Dendritic cell treated with granulocyte-macrophage colony-stimulating factor and Interleukin-4, amounts not matched to agents 40 ng/mL and 50 ng/mL, for 4 days (primary cell): ENCODE results near the gene SHOX.

Experiments
- H3K27ac Mint-ChIP-seq: one replicate; pipeline ENCODE4 v1.8.0; 2022; ENCODE audit warnings: mild to moderate bottlenecking, mixed read lengths
- H3K27me3 Mint-ChIP-seq: one replicate; pipeline ENCODE4 v1.8.0; 2022; ENCODE audit warnings: mild to moderate bottlenecking, mixed read lengths
- H3K36me3 Mint-ChIP-seq: one replicate; pipeline ENCODE4 v1.8.0; 2022; ENCODE audit warnings: low read depth, mixed read lengths
- H3K4me1 Mint-ChIP-seq: one replicate; pipeline ENCODE4 v1.8.0; 2022; ENCODE audit warnings: low read depth, mixed read lengths
- H3K4me3 Mint-ChIP-seq: one replicate; pipeline ENCODE4 v1.8.0; 2022; ENCODE audit warnings: mild to moderate bottlenecking, moderate library complexity, mixed read lengths
- H3K9me3 Mint-ChIP-seq: one replicate; pipeline ENCODE4 v1.8.0; 2022; ENCODE audit warnings: mixed read lengths
- intact Hi-C: fragments of 100-400 bp; cut with micrococcal nuclease; formaldehyde crosslinking; loops from one replicate; pipeline ENCODE4 v1.15.0; 2022

The SHOX gene

DNA sequence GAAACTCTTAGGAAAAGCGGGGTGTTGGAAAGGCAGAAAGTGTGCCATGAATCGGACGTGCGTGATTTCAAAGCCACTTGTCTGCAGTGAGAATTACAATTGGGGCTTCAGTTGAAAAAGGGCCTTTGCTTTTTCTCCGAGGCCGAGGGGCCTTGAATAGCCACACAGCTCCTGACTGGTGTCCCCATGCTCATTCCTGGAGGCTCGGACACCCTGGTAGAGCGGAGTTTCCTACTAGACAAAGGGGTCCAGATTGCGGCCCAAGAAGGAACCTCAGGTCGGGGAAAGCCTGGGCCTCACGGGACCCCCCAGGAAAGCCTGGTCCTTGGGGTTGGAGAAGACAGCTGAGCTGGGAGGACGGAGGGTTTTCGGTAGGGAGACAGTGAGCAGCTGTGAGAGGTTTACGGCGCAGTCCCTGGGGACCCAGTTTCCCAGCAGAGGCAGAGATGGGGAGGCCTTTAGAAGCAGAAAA is 3.0 kb upstream of the SHOX start:
- H3K27ac Mint-ChIP-seq, result no peak overlapping the region
- no peaks in the 10 kb centered on the region for H3K36me3 Mint-ChIP-seq
- H3K27me3 Mint-ChIP-seq, result peaks cover 81% of the 10 kb centered on the region
- no peaks in the 10 kb centered on the region for H3K4me1 Mint-ChIP-seq
- H3K9me3 Mint-ChIP-seq, result no peaks in the 10 kb centered on the region
- no peak overlapping the region for H3K4me3 Mint-ChIP-seq
- intact Hi-C loops, result no loop called here

GRCh38 chrX:627995-628394 is 2.6 kb upstream of the SHOX start:
- no peaks in the 10 kb centered on the region for H3K9me3 Mint-ChIP-seq
- no peaks in the 10 kb centered on the region for H3K4me1 Mint-ChIP-seq
- H3K4me3 Mint-ChIP-seq, result no peak overlapping the region
- H3K27me3 Mint-ChIP-seq, result peaks cover 81% of the 10 kb centered on the region
- no peaks in the 10 kb centered on the region for H3K36me3 Mint-ChIP-seq
- no peak overlapping the region for H3K27ac Mint-ChIP-seq
- intact Hi-C loops, result no loop called here

GRCh38 chrX:629230-630006 is 1.2 kb upstream of the SHOX start:
- no peak overlapping the region for H3K27ac Mint-ChIP-seq
- peaks cover 86% of the 10 kb centered on the region for H3K27me3 Mint-ChIP-seq
- H3K4me1 Mint-ChIP-seq, result no peaks in the 10 kb centered on the region
- intact Hi-C loops, result no loop called here
- no peaks in the 10 kb centered on the region for H3K36me3 Mint-ChIP-seq
- H3K9me3 Mint-ChIP-seq, result no peaks in the 10 kb centered on the region
- H3K4me3 Mint-ChIP-seq, result no peak overlapping the region

DNA sequence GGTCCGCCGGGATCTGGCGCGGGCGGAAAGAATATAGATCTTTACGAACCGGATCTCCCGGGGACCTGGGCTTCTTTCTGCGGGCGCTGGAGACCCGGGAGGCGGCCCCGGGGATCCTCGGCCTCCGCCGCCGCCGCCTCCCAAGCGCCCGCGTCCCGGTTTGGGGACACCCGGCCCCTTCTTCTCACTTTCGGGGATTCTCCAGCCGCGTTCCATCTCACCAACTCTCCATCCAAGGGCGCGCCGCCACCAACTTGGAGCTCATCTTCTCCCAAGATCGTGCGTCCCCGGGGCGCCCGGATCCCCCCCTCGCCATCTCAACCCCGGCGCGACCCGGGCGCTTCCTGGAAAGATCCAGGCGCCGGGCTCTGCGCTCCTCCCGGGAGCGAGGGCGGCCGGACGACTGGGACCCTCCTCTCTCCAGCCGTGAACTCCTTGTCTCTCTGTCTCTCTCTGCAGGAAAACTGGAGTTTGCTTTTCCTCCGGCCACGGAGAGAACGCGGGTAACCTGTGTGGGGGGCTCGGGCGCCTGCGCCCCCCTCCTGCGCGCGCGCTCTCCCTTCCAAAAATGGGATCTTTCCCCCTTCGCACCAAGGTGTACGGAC is 482 bp upstream of the SHOX start:
- no peaks in the 10 kb centered on the region for H3K9me3 Mint-ChIP-seq
- peaks cover 86% of the 10 kb centered on the region for H3K27me3 Mint-ChIP-seq
- H3K4me1 Mint-ChIP-seq, result no peaks in the 10 kb centered on the region
- no peak overlapping the region for H3K27ac Mint-ChIP-seq
- H3K36me3 Mint-ChIP-seq, result no peaks in the 10 kb centered on the region
- intact Hi-C loops, result no loop called here
- H3K4me3 Mint-ChIP-seq, result no peak overlapping the region

DNA sequence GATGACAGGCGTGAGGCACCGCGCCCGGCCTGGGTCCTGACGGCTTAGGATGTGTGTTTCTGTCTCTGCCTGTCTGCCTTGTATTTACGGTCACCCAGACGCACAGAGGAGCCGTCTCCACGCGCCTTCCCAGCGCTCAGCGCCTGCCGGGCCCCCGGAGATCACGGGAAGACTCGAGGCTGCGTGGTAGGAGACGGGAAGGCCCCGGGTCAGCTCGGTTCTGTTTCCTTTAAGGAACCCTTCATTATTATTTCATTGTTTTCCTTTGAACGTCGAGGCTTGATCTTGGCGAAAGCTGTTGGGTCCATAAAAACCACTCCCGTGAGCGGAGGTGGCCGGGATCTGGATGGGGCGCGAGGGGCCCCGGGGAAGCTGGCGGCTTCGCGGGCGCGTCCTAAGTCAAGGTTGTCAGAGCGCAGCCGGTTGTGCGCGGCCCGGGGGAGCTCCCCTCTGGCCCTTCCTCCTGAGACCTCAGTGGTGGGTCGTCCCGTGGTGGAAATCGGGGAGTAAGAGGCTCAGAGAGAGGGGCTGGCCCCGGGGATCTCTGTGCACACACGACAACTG is 1.3 kb downstream of the SHOX start:
- no peak overlapping the region for H3K4me3 Mint-ChIP-seq
- H3K27me3 Mint-ChIP-seq, result peaks cover 78% of the 10 kb centered on the region
- intact Hi-C loops, result no loop called here
- H3K36me3 Mint-ChIP-seq, result no peaks in the 10 kb centered on the region
- H3K27ac Mint-ChIP-seq, result no peak overlapping the region
- no peaks in the 10 kb centered on the region for H3K9me3 Mint-ChIP-seq
- H3K4me1 Mint-ChIP-seq, result no peaks in the 10 kb centered on the region

GRCh38 chrX:632366-633042 is 1.9 kb downstream of the SHOX start:
- H3K27ac Mint-ChIP-seq, result no peak overlapping the region

GRCh38 chrX:633043-633984 is 2.7 kb downstream of the SHOX start:
- Mint-ChIP-seq H3K36me3 (no peaks in the 10 kb centered on the region), H3K9me3 (no peaks in the 10 kb centered on the region), H3K27me3 (peaks cover 79% of the 10 kb centered on the region), H3K4me3 (no peak overlapping the region), H3K4me1 (no peaks in the 10 kb centered on the region), H3K27ac (no peak overlapping the region)
- intact Hi-C loops, result no loop called here

More at GRCh38 chrX:632366-633042, 1.9 kb downstream of the SHOX start:
- no peaks in the 10 kb centered on the region for H3K36me3 Mint-ChIP-seq
- no peaks in the 10 kb centered on the region for H3K4me1 Mint-ChIP-seq
- H3K27me3 Mint-ChIP-seq, result peaks cover 79% of the 10 kb centered on the region
- no peak overlapping the region for H3K4me3 Mint-ChIP-seq
- intact Hi-C loops, result no loop called here
- no peaks in the 10 kb centered on the region for H3K9me3 Mint-ChIP-seq

GRCh38 chrX:633985-634958 is 3.7 kb downstream of the SHOX start:
- Mint-ChIP-seq H3K4me3 (no peak overlapping the region), H3K4me1 (no peaks in the 10 kb centered on the region), H3K27me3 (peaks cover 85% of the 10 kb centered on the region), H3K36me3 (no peaks in the 10 kb centered on the region), H3K27ac (no peak overlapping the region), H3K9me3 (no peaks in the 10 kb centered on the region)
- intact Hi-C loops, result no loop called here

DNA sequence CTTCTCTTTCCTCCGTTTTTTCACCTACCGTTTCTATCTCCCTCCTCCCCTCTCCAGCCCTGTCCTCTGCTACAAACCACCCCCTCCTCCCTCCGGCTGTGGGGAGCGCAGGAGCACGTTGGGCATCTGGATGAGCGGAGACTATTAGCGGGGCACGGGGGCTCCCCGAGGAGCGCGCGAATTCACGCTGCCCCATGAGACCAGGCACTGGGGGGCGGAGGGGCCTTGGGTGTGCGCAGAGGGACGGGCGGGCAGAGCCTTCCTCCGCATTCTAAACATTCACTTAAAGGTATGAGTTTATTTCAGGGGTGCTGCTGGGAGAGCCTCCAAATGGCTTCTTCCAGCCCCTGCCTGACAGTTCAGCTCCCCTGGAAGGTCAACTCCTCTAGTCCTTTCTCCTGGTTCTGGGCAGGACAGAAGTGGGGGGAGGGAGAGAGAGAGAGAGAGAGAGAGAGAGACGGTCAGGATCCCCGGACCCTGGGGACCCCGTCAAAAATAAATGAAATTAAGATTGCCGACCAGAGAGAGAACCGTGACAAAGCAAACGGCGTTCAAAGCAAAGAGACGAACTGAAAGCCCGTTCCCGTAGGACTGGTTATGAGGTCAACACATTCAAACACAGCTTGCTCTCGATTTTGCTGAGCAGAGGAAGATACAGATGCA is 5.0 kb downstream of the SHOX start:
- H3K4me3 Mint-ChIP-seq, result no peak overlapping the region
- intact Hi-C loops, result no loop called here
- H3K27ac Mint-ChIP-seq, result no peak overlapping the region
- H3K4me1 Mint-ChIP-seq, result no peaks in the 10 kb centered on the region
- no peaks in the 10 kb centered on the region for H3K36me3 Mint-ChIP-seq
- H3K27me3 Mint-ChIP-seq, result peaks cover 87% of the 10 kb centered on the region
- H3K9me3 Mint-ChIP-seq, result no peaks in the 10 kb centered on the region

GRCh38 chrX:636981-637659 is 6.5 kb downstream of the SHOX start:
- Mint-ChIP-seq H3K27me3 (peaks cover 87% of the 10 kb centered on the region), H3K36me3 (no peaks in the 10 kb centered on the region), H3K9me3 (no peaks in the 10 kb centered on the region), H3K4me1 (no peaks in the 10 kb centered on the region), H3K27ac (no peak overlapping the region), H3K4me3 (no peak overlapping the region)
- intact Hi-C loops, result no loop called here

DNA sequence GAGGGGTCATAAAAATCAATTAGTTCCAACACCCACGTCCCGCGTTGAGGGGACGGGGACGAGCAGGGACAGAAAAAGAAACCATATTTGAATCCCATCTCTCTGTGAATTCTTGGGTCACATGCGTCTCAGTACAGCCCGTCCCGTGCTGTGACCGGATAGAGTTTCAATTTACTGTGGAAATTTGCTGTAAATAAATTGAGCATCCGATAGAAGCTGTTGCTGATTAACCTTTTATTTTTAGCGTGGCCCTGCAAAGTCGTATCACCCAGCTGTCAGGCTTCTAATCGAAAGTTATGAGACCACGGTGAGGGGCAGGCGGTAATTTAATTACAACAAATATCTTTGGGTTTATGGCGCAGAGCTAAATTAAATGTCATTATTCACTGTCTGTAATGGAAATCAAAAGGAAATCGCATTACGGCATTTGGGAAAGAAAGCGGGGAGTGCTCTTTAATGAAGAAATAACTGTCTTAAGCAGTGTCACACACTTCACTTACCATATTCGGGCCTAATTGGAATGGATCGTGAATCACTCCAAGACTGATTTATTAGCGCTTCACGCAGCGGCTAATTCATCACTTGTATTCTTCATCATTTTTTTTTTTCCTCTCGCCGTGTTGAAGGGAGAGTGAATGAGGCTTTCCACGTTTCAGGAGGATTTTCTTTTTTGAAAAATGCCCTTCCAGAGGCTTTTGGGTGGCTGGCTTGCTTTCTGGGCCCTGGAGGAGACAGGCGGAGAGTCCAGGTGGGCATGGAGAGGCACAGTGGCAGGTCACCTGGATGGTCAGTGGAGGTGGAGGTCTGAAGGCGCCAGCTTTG is 7.3 kb downstream of the SHOX start:
- Mint-ChIP-seq H3K27me3 (peaks cover 88% of the 10 kb centered on the region), H3K36me3 (no peaks in the 10 kb centered on the region), H3K27ac (no peak overlapping the region), H3K9me3 (no peaks in the 10 kb centered on the region), H3K4me1 (no peaks in the 10 kb centered on the region), H3K4me3 (no peak overlapping the region)
- intact Hi-C loops, result no loop called here
